ENCODE data around the gene UGT1A5.

Gene UGT1A5

GRCh38 chr2:233702238-233702637 lies 10.5 kb upstream of the UGT1A5 start:
- Histone ChIP-seq H3K36me3 (ENCODE audit: low read depth) (no peaks in the 10 kb centered on the region), H3K4me1 (ENCODE audit: insufficient read depth, poor library complexity, severe bottlenecking) (peaks cover 22% of the 10 kb centered on the region), H3K9me3 (ENCODE audit: severe bottlenecking) (no peaks in the 10 kb centered on the region), H3K27ac (ENCODE audit: poor library complexity, severe bottlenecking) (no peak overlapping the region), H3K4me3 (ENCODE audit: severe bottlenecking) (no peak overlapping the region), H3K27me3 (ENCODE audit: insufficient read depth, poor library complexity, severe bottlenecking) (no peaks in the 10 kb centered on the region)
- no peak for ATAC-seq (ENCODE audit: low read depth)
- DNase-seq (ENCODE audit: low spot score) = no peak
- TF ChIP-seq, protein P1, sequence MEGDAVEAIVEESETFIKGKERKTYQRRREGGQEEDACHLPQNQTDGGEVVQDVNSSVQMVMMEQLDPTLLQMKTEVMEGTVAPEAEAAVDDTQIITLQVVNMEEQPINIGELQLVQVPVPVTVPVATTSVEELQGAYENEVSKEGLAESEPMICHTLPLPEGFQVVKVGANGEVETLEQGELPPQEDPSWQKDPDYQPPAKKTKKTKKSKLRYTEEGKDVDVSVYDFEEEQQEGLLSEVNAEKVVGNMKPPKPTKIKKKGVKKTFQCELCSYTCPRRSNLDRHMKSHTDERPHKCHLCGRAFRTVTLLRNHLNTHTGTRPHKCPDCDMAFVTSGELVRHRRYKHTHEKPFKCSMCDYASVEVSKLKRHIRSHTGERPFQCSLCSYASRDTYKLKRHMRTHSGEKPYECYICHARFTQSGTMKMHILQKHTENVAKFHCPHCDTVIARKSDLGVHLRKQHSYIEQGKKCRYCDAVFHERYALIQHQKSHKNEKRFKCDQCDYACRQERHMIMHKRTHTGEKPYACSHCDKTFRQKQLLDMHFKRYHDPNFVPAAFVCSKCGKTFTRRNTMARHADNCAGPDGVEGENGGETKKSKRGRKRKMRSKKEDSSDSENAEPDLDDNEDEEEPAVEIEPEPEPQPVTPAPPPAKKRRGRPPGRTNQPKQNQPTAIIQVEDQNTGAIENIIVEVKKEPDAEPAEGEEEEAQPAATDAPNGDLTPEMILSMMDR (IDR thresholded peaks at IDR 0.05; ENCODE audit: poor library complexity, severe bottlenecking) = no peak

DNA sequence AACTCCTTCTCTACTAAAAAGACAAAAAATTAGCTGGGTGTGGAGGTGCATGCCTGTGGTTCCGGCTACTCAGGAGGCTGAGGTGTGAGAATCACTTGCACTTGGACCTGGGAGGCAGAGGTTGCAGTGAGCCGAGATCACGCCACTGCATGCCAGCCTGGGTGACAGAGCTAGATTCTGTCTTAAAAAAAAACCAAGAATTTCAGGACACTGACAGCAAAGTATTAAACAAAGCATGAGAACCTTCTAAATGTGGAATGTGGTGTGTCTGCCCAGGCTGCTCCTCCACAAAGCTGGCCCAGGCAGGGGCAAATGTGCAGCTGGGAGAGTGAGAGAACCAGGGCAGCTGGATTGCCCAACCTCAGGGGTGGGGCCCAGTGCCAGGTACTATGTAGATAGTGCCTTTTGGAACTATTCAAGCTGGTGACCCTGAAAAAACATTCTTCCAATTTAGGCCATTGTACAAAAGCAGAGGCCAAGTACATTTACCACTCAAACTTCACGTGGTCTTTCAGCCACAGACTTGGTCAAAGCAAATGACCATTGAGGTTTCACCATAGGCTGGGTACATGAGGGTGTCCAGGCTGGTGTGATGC lies 6.7 kb upstream of the UGT1A5 start:
- Histone ChIP-seq H3K4me3 (ENCODE audit: severe bottlenecking) (no peak overlapping the region), H3K27ac (ENCODE audit: poor library complexity, severe bottlenecking) (peak overlapping the region; percentile 17), H3K9me3 (ENCODE audit: severe bottlenecking) (no peaks in the 10 kb centered on the region), H3K27me3 (ENCODE audit: insufficient read depth, poor library complexity, severe bottlenecking) (no peaks in the 10 kb centered on the region), H3K36me3 (ENCODE audit: low read depth) (no peaks in the 10 kb centered on the region), H3K4me1 (ENCODE audit: insufficient read depth, poor library complexity, severe bottlenecking) (peaks cover 22% of the 10 kb centered on the region)
- TF ChIP-seq, protein P1 (IDR thresholded peaks at IDR 0.05; ENCODE audit: poor library complexity, severe bottlenecking) = no peak
- ATAC-seq (ENCODE audit: low read depth) = peak; percentile 29; the same call in 1 of the 3 replicates
- DNase-seq (ENCODE audit: low spot score) = no peak

GRCh38 chr2:233706720-233707119 lies 6.0 kb upstream of the UGT1A5 start:
- H3K27ac ChIP-seq (ENCODE audit: poor library complexity, severe bottlenecking) = peak overlapping the region; percentile 17
- TF ChIP-seq, protein P1 (IDR thresholded peaks at IDR 0.05; ENCODE audit: poor library complexity, severe bottlenecking) = no peak
- ATAC-seq (ENCODE audit: low read depth) = peak; percentile 81
- H3K4me1 ChIP-seq (ENCODE audit: insufficient read depth, poor library complexity, severe bottlenecking) = peaks cover 22% of the 10 kb centered on the region
- H3K9me3 ChIP-seq (ENCODE audit: severe bottlenecking) = no peaks in the 10 kb centered on the region
- DNase-seq (ENCODE audit: low spot score) = no peak
- no peaks in the 10 kb centered on the region for H3K36me3 ChIP-seq (ENCODE audit: low read depth)
- H3K27me3 ChIP-seq (ENCODE audit: insufficient read depth, poor library complexity, severe bottlenecking) = no peaks in the 10 kb centered on the region
- no peak overlapping the region for H3K4me3 ChIP-seq (ENCODE audit: severe bottlenecking)

- Histone ChIP-seq H3K9me3 (ENCODE audit: severe bottlenecking) (no peaks in the 10 kb centered on the region), H3K4me3 (ENCODE audit: severe bottlenecking) (no peak overlapping the region), H3K27ac (ENCODE audit: poor library complexity, severe bottlenecking) (no peak overlapping the region), H3K4me1 (ENCODE audit: insufficient read depth, poor library complexity, severe bottlenecking) (peaks cover 22% of the 10 kb centered on the region), H3K36me3 (ENCODE audit: low read depth) (no peaks in the 10 kb centered on the region), H3K27me3 (ENCODE audit: insufficient read depth, poor library complexity, severe bottlenecking) (no peaks in the 10 kb centered on the region)
- TF ChIP-seq, protein P1 (IDR thresholded peaks at IDR 0.05; ENCODE audit: poor library complexity, severe bottlenecking) = no peak
- ATAC-seq (ENCODE audit: low read depth) = no peak
- no peak for DNase-seq (ENCODE audit: low spot score)
Measured at GRCh38 chr2:233707940-233708644, 4.6 kb upstream of the UGT1A5 start.

- no peak for DNase-seq (ENCODE audit: low spot score)
- TF ChIP-seq, protein P1 (IDR thresholded peaks at IDR 0.05; ENCODE audit: poor library complexity, severe bottlenecking) = no peak
- H3K27me3 ChIP-seq (ENCODE audit: insufficient read depth, poor library complexity, severe bottlenecking) = no peaks in the 10 kb centered on the region
- ATAC-seq (ENCODE audit: low read depth) = no peak
- H3K4me1 ChIP-seq (ENCODE audit: insufficient read depth, poor library complexity, severe bottlenecking) = peaks cover 22% of the 10 kb centered on the region
- no peak overlapping the region for H3K4me3 ChIP-seq (ENCODE audit: severe bottlenecking)
- H3K9me3 ChIP-seq (ENCODE audit: severe bottlenecking) = no peaks in the 10 kb centered on the region
- no peaks in the 10 kb centered on the region for H3K36me3 ChIP-seq (ENCODE audit: low read depth)
- no peak overlapping the region for H3K27ac ChIP-seq (ENCODE audit: poor library complexity, severe bottlenecking)
Measured at GRCh38 chr2:233708942-233709341, 3.8 kb upstream of the UGT1A5 start.
